Heart right ventricle (tissue), 16 donors: ENCODE data around the gene SLC8A2. TPM values are rescaled to one million over a fixed set of nuclear protein-coding genes. Genes with fewer than 3 reads are reported as not detected.

Source experiments
- ATAC-seq, 8 donors: fragments of 200-7000 bp; cut with Tn5 transposase; one replicate each; pipeline ENCODE4 v1.9.1; 2020; ENCODE audit warnings: mild to moderate bottlenecking in 8 of 8, moderate library complexity in 8 of 8, moderate number of reproducible peaks in 1 of 8
- DNase-seq, 2 donors: peaks; one replicate each; pipeline ENCODE4 v3.0.0-alpha.2; 2020
- H3K27ac ChIP-seq, 10 donors: fragments of 200-600 bp; sonication (generic) in 2 of 10; one replicate each; pipeline versions ENCODE4 v1.5.0 to v1.8.0; 2020 to 2022; ENCODE audit warnings: mild to moderate bottlenecking in 3 of 10
- H3K27me3 ChIP-seq, 7 donors: fragments of 200-600 bp; one replicate each; pipeline ENCODE4 v1.8.0; 2021 to 2022; ENCODE audit warnings: mild to moderate bottlenecking in 2 of 7
- H3K36me3 ChIP-seq, 9 donors: fragments of 200-600 bp; sonication (generic) in 1 of 9; one replicate each; pipeline versions ENCODE4 v1.5.0 to v1.8.0; 2020 to 2022; ENCODE audit warnings: mild to moderate bottlenecking in 2 of 9
- H3K4me1 ChIP-seq, 9 donors: fragments of 200-600 bp; sonication (generic) in 1 of 9; one replicate each; pipeline versions ENCODE4 v1.5.0 to v1.8.0; 2020 to 2022; ENCODE audit warnings: mild to moderate bottlenecking in 4 of 9
- H3K4me3 ChIP-seq, 10 donors: fragments of 200-600 bp; sonication (generic) in 2 of 10; one replicate each; pipeline versions ENCODE4 v1.5.0 to v1.8.0; 2020 to 2022; ENCODE audit warnings: mild to moderate bottlenecking in 7 of 10, moderate library complexity in 2 of 10
- H3K9me3 ChIP-seq, 11 donors: fragments of 200-600 bp in 10 of 11; sonication (generic) in 2 of 11; one replicate each; pipeline versions ENCODE4 v1.5.0 to v1.8.0; 2013 to 2022; ENCODE audit warnings: mild to moderate bottlenecking in 2 of 11, control low read depth in 1 of 11, moderate library complexity in 1 of 11
- CTCF ChIP-seq, 9 donors: fragments of 200-600 bp; sonication (generic) in 2 of 9; IDR thresholded peaks; one replicate each; pipeline versions ENCODE4 v1.5.0 to v1.8.0; 2021 to 2022; ENCODE audit warnings: antibody characterized with exemption in 9 of 9, mild to moderate bottlenecking in 5 of 9, moderate library complexity in 1 of 9
- WGBS, 2 donors: extraction: QIAGEN DNeasy Blood & Tissue Kit; methylation state at CpG; one replicate each; pipeline ENCODE4 v1.1.7; 2013; ENCODE audit warnings: inconsistent platforms in 1 of 2; 5-methylcytosine and 5-hydroxymethylcytosine counted together
- intact Hi-C, 10 donors: fragments of 100-400 bp; cut with DNase I; formaldehyde crosslinking; loops; one replicate each; pipeline versions ENCODE4 v1.11.1 to v1.14.2; 2022
- polyA plus RNA-seq, 2 donors: library from polyadenylated mRNA; stranded (reverse); fragments of 200-250 nt; gene quantifications; one replicate each; pipeline ENCODE4 v1.2.3, GENCODE V29; 2013
- total RNA-seq, 10 donors: library from RNA; stranded (reverse); fragmentation: NEBNext Ultra II Directional in 3 of 10; extraction: Animal tissue kit (Norgen Biotek cat#: 25700) in 3 of 10; gene quantifications; one replicate each; pipeline versions ENCODE4 v1.2.1 to v1.2.4, GENCODE V29; 2021 to 2023
- donor health status: Arrhythmogenic right ventricular cardiomyopathy.
- donor health status: ischemic (EF 13 %, LVEDD 7.1; RV severe dilation, severe dysfunction).
- donor health status: healthy with polysubstance abuse.
- donor health status: DM: no; HTN: yes; CAD: no.
- donor health status: DM: no; HTN: no; CAD: no.
- donor health status: ischemic (EF 25% LVEDD 6.9; RV normal size, moderate dysfunction).
- donor health status: ischemic (EF 25% LVEDD 5.7; RV mildly dilated, moderate dysfunction).
- donor health status: healthy.
- donor health status: DM: yes; HTN: yes; CAD: no.
- donor health status: Ischemic cardiomyopathy.
- donor health status: ischemic (EF 35%, LVEDD 5.7; RV mildly dilated, moderate dysfunction).
- donor health status: nonischemic (EF 11% LVEDD 7.7; RV severe dilation, severe dysfunction).
- donor health status: DM: yes; HTN: yes; CAD: no.
- donor health status: PGD.
- donor health status: ischemic (EF 29% LVEDD 5.4; RV normal size, mild dysfunction).
- donor health status: nonischemic (EF 23%, LVEDD 6.1; RV moderate dilation, normal function).

SLC8A2 gene
- total and polyA plus RNA-seq, 12 donors = 0.03 to 0.64 (median 0.15) TPM; not detected in 3

GRCh38 chr19:47435196-47435595 is 36.5 kb downstream of the SLC8A2 start:
- Histone ChIP-seq H3K4me1 (peaks cover 2 to 12% (median 3%) of the 10 kb centered on the region in 9 donors), H3K27ac (no peak overlapping the region), H3K9me3 (no peaks in the 10 kb centered on the region), H3K36me3 (no peaks in the 10 kb centered on the region), H3K27me3 (peaks cover 4 to 89% (median 70%) of the 10 kb centered on the region in 7 donors), H3K4me3 (no peak overlapping the region)
- intact Hi-C loops = loop anchor here in 7 of 10 donors (5.0 to 10.0 kb wide), 6 partner anchors 70 to 262 kb away; partner anchors contain the start of gene NAPA (in 3 of the 7)
- DNase-seq (no peak), ATAC-seq (no peak)
- WGBS, 2 donors = 58 to 63% methylated on average over 16 of the region's 16 CpGs
- TF ChIP-seq CTCF (IDR thresholded peaks at IDR 0.05) = no peak

- intact Hi-C loops = loop anchor here in 3 of 10 donors (5.0 to 10.0 kb wide), 3 partner anchors 71 to 181 kb away; partner anchors contain the start of gene NAPA (in 1 of the 3)
- WGBS, 2 donors = 74 to 76% methylated on average over 7 of the region's 7 CpGs
These were observed 37.6 kb downstream of the SLC8A2 start for GRCh38 chr19:47434088-47434487.

GRCh38 chr19:47433121-47433520 is 38.6 kb downstream of the SLC8A2 start:
- Histone ChIP-seq H3K36me3 (no peaks in the 10 kb centered on the region), H3K4me1 (peaks cover 7 to 24% (median 15%) of the 10 kb centered on the region in 9 donors), H3K27ac (no peak overlapping the region), H3K27me3 (peaks cover 9 to 94% (median 83%) of the 10 kb centered on the region in 7 donors), H3K4me3 (no peak overlapping the region), H3K9me3 (no peaks in the 10 kb centered on the region)
- 26 to 31% methylated on average over 1 of the region's 1 CpG for WGBS, 2 donors
- DNase-seq = no peak
- TF ChIP-seq CTCF (IDR thresholded peaks at IDR 0.05) = no peak
- intact Hi-C loops = loop anchor here in 3 of 10 donors (5.0 to 10.0 kb wide), 3 partner anchors 72 to 182 kb away; partner anchors contain the start of gene NAPA (in 1 of the 3)
- no peak for ATAC-seq

More at GRCh38 chr19:47434088-47434487, 37.6 kb downstream of the SLC8A2 start:
- TF ChIP-seq CTCF (IDR thresholded peaks at IDR 0.05) = no peak
- Histone ChIP-seq H3K27ac (no peak overlapping the region), H3K9me3 (no peaks in the 10 kb centered on the region), H3K36me3 (no peaks in the 10 kb centered on the region), H3K4me1 (peaks cover 6 to 17% (median 9%) of the 10 kb centered on the region in 9 donors), H3K4me3 (no peak overlapping the region), H3K27me3 (peaks cover 9 to 93% (median 81%) of the 10 kb centered on the region in 7 donors)
- DNase-seq = no peak
- ATAC-seq = no peak

- no peak overlapping the region for H3K4me3 ChIP-seq
- TF ChIP-seq CTCF (IDR thresholded peaks at IDR 0.05) = no peak
- no peak overlapping the region for H3K27ac ChIP-seq
- DNase-seq = no peak
- no peak for ATAC-seq
- no peaks in the 10 kb centered on the region for H3K36me3 ChIP-seq
- peaks cover 9 to 87% (median 80%) of the 10 kb centered on the region in 7 donors for H3K27me3 ChIP-seq
- peaks cover 7 to 28% (median 21%) of the 10 kb centered on the region in 9 donors for H3K4me1 ChIP-seq
- intact Hi-C loops = loop anchor here in 3 of 10 donors (5.0 to 10.0 kb wide), 3 partner anchors 72 to 182 kb away; partner anchors contain the start of gene NAPA (in 1 of the 3)
- H3K9me3 ChIP-seq = no peaks in the 10 kb centered on the region
These were observed 39.2 kb downstream of the SLC8A2 start for GRCh38 chr19:47432499-47432898.
